Memory B cell (primary cell): ENCODE measurements around the gene DYNLL1.

Experiments
- ATAC-seq: fragments of 150-1000 bp; cut with Tn5 transposase; 2 replicates; pipeline ENCODE4 v1.10.0; 2021; ENCODE audit warnings: low read depth, mild to moderate bottlenecking, moderate library complexity
- DNase-seq, 2 donors: peaks; one replicate each; pipeline ENCODE4 v3.0.0; 2022; ENCODE audit warnings: low spot score in 2 of 2
- H3K27ac Mint-ChIP-seq: one replicate; pipeline ENCODE4 v1.8.0; 2022; ENCODE audit warnings: mild to moderate bottlenecking, moderate library complexity, mixed read lengths
- H3K27me3 Mint-ChIP-seq: one replicate; pipeline ENCODE4 v1.8.0; 2022; ENCODE audit warnings: mixed read lengths
- H3K36me3 Mint-ChIP-seq: one replicate; pipeline ENCODE4 v1.8.0; 2022; ENCODE audit warnings: mild to moderate bottlenecking, mixed read lengths
- H3K4me1 Mint-ChIP-seq: one replicate; pipeline ENCODE4 v1.8.0; 2022; ENCODE audit warnings: mixed read lengths
- H3K4me3 Mint-ChIP-seq: one replicate; pipeline ENCODE4 v1.8.0; 2022; ENCODE audit warnings: mild to moderate bottlenecking, moderate library complexity, mixed read lengths
- H3K9me3 Mint-ChIP-seq: one replicate; pipeline ENCODE4 v1.8.0; 2022; ENCODE audit warnings: mixed read lengths

The DYNLL1 gene

DNA sequence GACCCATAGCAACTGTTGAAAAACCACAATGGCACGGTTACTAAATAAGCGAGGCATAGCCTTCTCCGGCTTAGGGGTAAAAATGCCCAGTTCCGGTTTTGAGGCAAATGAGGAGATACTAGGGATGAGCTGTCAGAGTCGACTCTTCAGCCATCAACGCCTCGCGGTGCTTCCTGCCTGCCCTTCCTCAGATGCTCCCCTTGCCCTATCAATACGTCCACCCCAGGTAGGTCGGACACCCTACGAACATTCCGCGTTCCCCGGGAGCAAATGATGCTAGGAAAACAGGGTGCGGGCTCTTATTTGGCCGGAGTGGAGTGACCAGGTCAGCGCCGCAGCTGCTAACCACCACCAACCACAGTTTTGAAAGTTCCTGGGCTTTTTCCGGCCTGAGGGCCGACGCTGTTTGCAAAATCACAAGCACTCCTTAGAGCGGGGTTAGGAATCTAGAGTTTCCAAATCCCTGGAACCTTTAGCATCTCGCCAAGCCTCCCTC, 27.5 kb upstream of the DYNLL1 start:
- ATAC-seq (no peak), DNase-seq (no peak)
- peak overlapping the region; percentile 86 for H3K27ac Mint-ChIP-seq

GRCh38 chr12:120468821-120469449, 27.0 kb upstream of the DYNLL1 start:
- Mint-ChIP-seq H3K27ac (peak overlapping the region; percentile 86), H3K9me3 (no peaks in the 10 kb centered on the region), H3K36me3 (peaks cover 14% of the 10 kb centered on the region), H3K27me3 (no peaks in the 10 kb centered on the region), H3K4me1 (peaks cover 22% of the 10 kb centered on the region), H3K4me3 (peak overlapping the region; percentile 89)
- DNase-seq, result peak in 1 of 2 donors; percentile 34
- peak; percentile 54 for ATAC-seq

More for the DNA sequence above, 27.5 kb upstream of the DYNLL1 start:
- Mint-ChIP-seq H3K9me3 (no peaks in the 10 kb centered on the region), H3K36me3 (peaks cover 14% of the 10 kb centered on the region), H3K4me1 (peaks cover 22% of the 10 kb centered on the region), H3K27me3 (no peaks in the 10 kb centered on the region), H3K4me3 (peak overlapping the region; percentile 89)

DNA sequence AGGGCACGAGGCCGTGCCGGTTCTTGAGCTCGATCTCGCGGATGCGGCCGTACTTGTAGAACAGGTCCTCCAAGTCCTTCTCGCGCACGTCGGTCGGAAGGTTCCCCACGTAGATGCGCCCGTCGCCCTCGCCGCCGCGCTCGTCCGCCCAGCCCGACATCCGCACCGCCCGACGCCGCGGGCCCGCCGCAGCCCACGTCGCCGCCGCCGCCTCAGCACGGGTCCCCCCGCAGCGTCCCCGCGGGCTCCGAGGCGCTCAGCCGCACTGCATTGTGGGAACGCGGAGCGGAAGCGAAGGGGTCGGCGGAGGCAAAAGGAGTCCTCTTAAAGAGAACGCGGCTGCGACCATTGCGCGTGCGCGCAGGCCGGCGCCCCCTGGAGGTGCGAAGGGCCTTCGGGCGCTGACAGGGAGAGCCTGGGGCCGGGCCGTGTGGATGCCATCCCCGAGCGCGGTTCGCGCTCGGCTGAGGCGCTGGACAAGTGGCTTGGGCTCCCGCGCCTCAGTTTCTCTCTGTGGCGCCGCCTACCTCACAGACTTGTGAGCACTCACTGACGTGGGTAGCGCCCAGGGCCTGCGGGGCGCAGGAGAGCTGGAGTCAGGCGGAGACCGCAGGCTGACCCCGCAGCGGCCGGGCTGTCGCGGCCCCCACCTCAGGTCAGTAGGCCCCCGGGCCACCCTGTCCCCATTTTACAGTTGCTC, 26.3 kb upstream of the DYNLL1 start, which contains the start of gene SRSF9:
Gene SRSF9 (minus strand): TSS at position 299 of the 700 bp plus-strand sequence. CDS start 139 bp downstream, at position 160.
- DNase-seq (peak; percentile 98), ATAC-seq (peak; percentile 81)
- Mint-ChIP-seq H3K4me1 (peaks cover 20% of the 10 kb centered on the region), H3K4me3 (peak within 1 kb of the TSS; percentile 89), H3K36me3 (peaks cover 10% of the 10 kb centered on the region), H3K27ac (peak within 1 kb of the TSS; percentile 86), H3K27me3 (no peaks in the 10 kb centered on the region), H3K9me3 (no peaks in the 10 kb centered on the region)

GRCh38 chr12:120470150-120470784, 25.6 kb upstream of the DYNLL1 start:
- H3K4me1 Mint-ChIP-seq, result peaks cover 19% of the 10 kb centered on the region
- ATAC-seq, result no peak
- DNase-seq, result no peak
- no peaks in the 10 kb centered on the region for H3K9me3 Mint-ChIP-seq
- H3K27ac Mint-ChIP-seq, result peak overlapping the region; percentile 86
- H3K4me3 Mint-ChIP-seq, result peak overlapping the region; percentile 89
- H3K27me3 Mint-ChIP-seq, result no peaks in the 10 kb centered on the region
- peaks cover 7% of the 10 kb centered on the region for H3K36me3 Mint-ChIP-seq

GRCh38 chr12:120472521-120472920, 23.4 kb upstream of the DYNLL1 start:
- Mint-ChIP-seq H3K27ac (no peak overlapping the region), H3K4me3 (no peak overlapping the region), H3K9me3 (no peaks in the 10 kb centered on the region), H3K4me1 (peaks cover 9% of the 10 kb centered on the region), H3K27me3 (no peaks in the 10 kb centered on the region), H3K36me3 (peaks cover under 1% of the 10 kb centered on the region)
- ATAC-seq, result no peak
- no peak for DNase-seq

- no peaks in the 10 kb centered on the region for H3K9me3 Mint-ChIP-seq
- ATAC-seq (no peak), DNase-seq (no peak)
- H3K27ac Mint-ChIP-seq, result no peak overlapping the region
- H3K27me3 Mint-ChIP-seq, result no peaks in the 10 kb centered on the region
- H3K4me1 Mint-ChIP-seq, result peaks cover 4% of the 10 kb centered on the region
- no peaks in the 10 kb centered on the region for H3K36me3 Mint-ChIP-seq
- no peak overlapping the region for H3K4me3 Mint-ChIP-seq
These were observed 21.9 kb upstream of the DYNLL1 start for GRCh38 chr12:120473807-120474615.

DNA sequence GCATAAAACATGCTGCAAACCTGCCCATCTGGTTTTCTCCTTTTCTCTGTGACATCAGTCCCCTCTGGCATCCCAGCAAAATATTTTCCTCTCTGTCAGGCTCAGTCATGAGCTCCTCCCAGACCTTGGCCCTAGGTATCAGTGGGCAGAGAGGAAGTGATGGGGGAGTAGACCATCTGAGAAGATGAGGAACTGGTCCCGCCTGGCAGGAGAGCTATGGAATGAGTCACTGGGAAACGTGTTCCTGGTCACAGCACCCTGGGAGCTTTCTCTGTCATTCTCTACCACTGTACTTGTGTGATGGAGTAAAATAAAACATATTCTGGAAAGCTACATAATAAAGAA, 21.3 kb upstream of the DYNLL1 start:
- no peak overlapping the region for H3K27ac Mint-ChIP-seq
- ATAC-seq (no peak), DNase-seq (no peak)
- H3K4me1 Mint-ChIP-seq, result peaks cover 4% of the 10 kb centered on the region
- no peaks in the 10 kb centered on the region for H3K9me3 Mint-ChIP-seq
- no peak overlapping the region for H3K4me3 Mint-ChIP-seq
- H3K27me3 Mint-ChIP-seq, result no peaks in the 10 kb centered on the region
- no peaks in the 10 kb centered on the region for H3K36me3 Mint-ChIP-seq

DNA sequence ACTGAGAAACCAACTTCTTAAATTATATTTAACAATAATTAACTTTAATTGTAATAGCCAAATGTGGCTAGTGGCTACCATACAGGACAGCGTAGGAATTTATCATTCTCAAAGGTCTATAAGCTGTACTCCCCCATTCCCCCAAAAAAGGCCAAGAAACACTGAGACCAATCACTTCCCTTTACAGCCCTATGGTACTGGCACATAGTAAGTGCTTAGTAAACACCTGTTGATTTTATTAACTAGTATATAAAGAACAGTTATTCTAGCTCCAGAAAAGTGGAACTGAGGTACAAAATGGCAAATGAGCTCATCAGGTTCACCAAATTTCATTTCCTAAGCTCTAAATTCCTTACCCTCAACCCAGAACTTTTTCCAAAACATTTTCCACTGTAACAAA, 20.3 kb upstream of the DYNLL1 start:
- ATAC-seq, result no peak
- H3K27ac Mint-ChIP-seq, result no peak overlapping the region
- H3K4me1 Mint-ChIP-seq, result no peaks in the 10 kb centered on the region

GRCh38 chr12:120479458-120479857, 16.5 kb upstream of the DYNLL1 start:
- Mint-ChIP-seq H3K4me1 (peaks cover 2% of the 10 kb centered on the region), H3K36me3 (no peaks in the 10 kb centered on the region), H3K9me3 (no peaks in the 10 kb centered on the region), H3K27ac (no peak overlapping the region), H3K4me3 (no peak overlapping the region), H3K27me3 (no peaks in the 10 kb centered on the region)
- no peak for DNase-seq
- ATAC-seq, result no peak

More for the DNA sequence above, 20.3 kb upstream of the DYNLL1 start:
- no peaks in the 10 kb centered on the region for H3K36me3 Mint-ChIP-seq
- no peak overlapping the region for H3K4me3 Mint-ChIP-seq
- H3K9me3 Mint-ChIP-seq, result no peaks in the 10 kb centered on the region
- DNase-seq, result no peak
- no peaks in the 10 kb centered on the region for H3K27me3 Mint-ChIP-seq

- H3K36me3 Mint-ChIP-seq, result no peaks in the 10 kb centered on the region
- H3K4me1 Mint-ChIP-seq, result peaks cover 2% of the 10 kb centered on the region
- H3K4me3 Mint-ChIP-seq, result no peak overlapping the region
- H3K27ac Mint-ChIP-seq, result no peak overlapping the region
- no peaks in the 10 kb centered on the region for H3K27me3 Mint-ChIP-seq
- no peaks in the 10 kb centered on the region for H3K9me3 Mint-ChIP-seq
- DNase-seq, result no peak
- ATAC-seq, result no peak
These were observed 15.7 kb upstream of the DYNLL1 start for GRCh38 chr12:120480211-120480610.

DNA sequence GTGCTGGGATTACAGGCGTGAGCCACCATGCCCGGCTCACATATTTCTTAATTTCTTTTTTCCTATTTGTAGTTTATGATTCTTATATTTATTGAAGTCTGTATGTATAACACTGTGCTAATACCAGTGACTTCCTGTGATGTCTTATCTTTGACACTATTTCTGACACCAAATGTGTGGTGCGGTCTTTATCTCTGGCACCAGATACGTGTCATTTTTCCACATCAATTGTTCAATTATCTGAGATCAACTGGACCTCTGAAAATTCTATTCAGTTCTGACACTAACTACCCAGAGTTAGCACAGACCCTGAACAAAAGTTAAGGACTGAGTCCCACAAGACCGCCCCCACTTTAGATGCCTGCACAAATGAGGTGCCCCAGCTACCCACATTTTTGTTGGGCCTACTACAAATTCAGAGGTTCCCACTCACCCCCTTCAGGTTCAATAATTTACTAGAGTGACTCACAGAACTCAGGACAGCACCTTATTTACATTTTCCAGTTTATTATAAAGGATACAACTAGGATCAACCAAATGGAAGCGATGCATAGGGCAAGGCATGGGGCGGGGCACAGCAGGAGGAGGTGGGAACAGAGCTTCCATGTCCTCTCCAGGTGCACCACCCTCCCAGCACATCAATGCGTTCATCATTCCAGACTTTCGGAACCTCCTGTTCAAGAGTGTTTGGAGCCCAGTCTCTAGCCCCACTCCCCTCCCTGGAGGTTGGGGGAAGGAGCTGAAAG, 14.7 kb upstream of the DYNLL1 start:
- ATAC-seq (no peak), DNase-seq (no peak)
- Mint-ChIP-seq H3K9me3 (no peaks in the 10 kb centered on the region), H3K4me1 (peaks cover 2% of the 10 kb centered on the region), H3K4me3 (no peak overlapping the region), H3K27me3 (no peaks in the 10 kb centered on the region), H3K27ac (no peak overlapping the region), H3K36me3 (no peaks in the 10 kb centered on the region)

- Mint-ChIP-seq H3K4me1 (peaks cover 2% of the 10 kb centered on the region), H3K27me3 (no peaks in the 10 kb centered on the region), H3K4me3 (no peak overlapping the region), H3K9me3 (no peaks in the 10 kb centered on the region), H3K36me3 (no peaks in the 10 kb centered on the region), H3K27ac (no peak overlapping the region)
- no peak for DNase-seq
- no peak for ATAC-seq
These were observed 12.3 kb upstream of the DYNLL1 start for GRCh38 chr12:120483621-120484020.
